Stimulated activated naive B cell treated with anti-CD40 and anti-IgM and Interleukin-4, amounts not matched to agents 10 μg/mL and 1 μg/mL and 100 μg/mL, for 72 hours (primary cell): ENCODE results near the gene UNC5A.
"Not testable (repeated sequence)": the region's sequence is repeated elsewhere in the genome, so short reads cannot be mapped to it uniquely, and the experiment has no call there.

Source experiments
- ATAC-seq, 2 donors: fragments of 150-1000 bp; cut with Tn5 transposase; replicated peaks; 2 replicates each; pipeline ENCODE4 v1.10.0; 2021; ENCODE audit warnings: moderate library complexity in 1 of 2
- DNase-seq: peaks from one replicate; pipeline ENCODE4 v3.0.0; 2021
- H3K27ac Mint-ChIP-seq: one replicate; pipeline ENCODE4 v1.8.0; 2022; ENCODE audit warnings: mild to moderate bottlenecking, mixed read lengths
- H3K27me3 Mint-ChIP-seq, 2 donors: one replicate each; pipeline ENCODE4 v1.8.0; 2022; ENCODE audit warnings: mixed read lengths in 2 of 2
- H3K36me3 Mint-ChIP-seq, 2 donors: one replicate each; pipeline ENCODE4 v1.8.0; 2022; ENCODE audit warnings: mixed read lengths in 2 of 2, mild to moderate bottlenecking in 1 of 2
- H3K4me1 Mint-ChIP-seq, 2 donors: one replicate each; pipeline ENCODE4 v1.8.0; 2022; ENCODE audit warnings: mixed read lengths in 2 of 2, mild to moderate bottlenecking in 1 of 2
- H3K4me3 Mint-ChIP-seq, 2 donors: one replicate each; pipeline ENCODE4 v1.8.0; 2022; ENCODE audit warnings: mild to moderate bottlenecking in 2 of 2, mixed read lengths in 2 of 2, moderate library complexity in 1 of 2
- H3K9me3 Mint-ChIP-seq, 2 donors: one replicate each; pipeline ENCODE4 v1.8.0; 2022; ENCODE audit warnings: mixed read lengths in 2 of 2, mild to moderate bottlenecking in 1 of 2

Gene UNC5A

GRCh38 chr5:176870110-176870591 lies 59.8 kb downstream of the UNC5A start:
- ATAC-seq = no peak
- Mint-ChIP-seq H3K36me3 (peaks cover 3 to 6% of the 10 kb centered on the region in 2 donors), H3K27ac (no peak overlapping the region), H3K4me1 (peaks cover 0 to 8% of the 10 kb centered on the region in 2 donors), H3K4me3 (no peak overlapping the region), H3K27me3 (peaks cover 26 to 44% of the 10 kb centered on the region in 2 donors), H3K9me3 (peaks cover 6 to 8% of the 10 kb centered on the region in 2 donors)
- no peak for DNase-seq

GRCh38 chr5:176870644-176871043 lies 60.3 kb downstream of the UNC5A start:
- H3K9me3 Mint-ChIP-seq, H3K4me1 Mint-ChIP-seq, ATAC-seq, DNase-seq, H3K27ac Mint-ChIP-seq, H3K4me3 Mint-ChIP-seq, H3K36me3 Mint-ChIP-seq: not testable (repeated sequence)
- H3K27me3 Mint-ChIP-seq = peaks cover 27 to 44% of the 10 kb centered on the region in 2 donors

- H3K4me1 Mint-ChIP-seq = peaks cover 0 to 15% of the 10 kb centered on the region in 2 donors
- not testable (repeated sequence) for H3K4me3 Mint-ChIP-seq, H3K9me3 Mint-ChIP-seq, DNase-seq, H3K27ac Mint-ChIP-seq, H3K36me3 Mint-ChIP-seq, ATAC-seq
- H3K27me3 Mint-ChIP-seq = peaks cover 28 to 41% of the 10 kb centered on the region in 2 donors
Measured at GRCh38 chr5:176872586-176872985, 62.2 kb downstream of the UNC5A start.

- not testable (repeated sequence) for DNase-seq, H3K9me3 Mint-ChIP-seq, H3K4me3 Mint-ChIP-seq, ATAC-seq, H3K36me3 Mint-ChIP-seq
- H3K27ac Mint-ChIP-seq = peak overlapping the region; percentile 78
- H3K27me3 Mint-ChIP-seq = peaks cover 27 to 41% of the 10 kb centered on the region in 2 donors
- H3K4me1 Mint-ChIP-seq = peaks cover 0 to 15% of the 10 kb centered on the region in 2 donors
Measured at GRCh38 chr5:176873011-176873410, 62.7 kb downstream of the UNC5A start.

GRCh38 chr5:176873541-176874172 lies 63.3 kb downstream of the UNC5A start:
- DNase-seq (no peak), ATAC-seq (no peak)
- Mint-ChIP-seq H3K4me1 (peaks cover 0 to 15% of the 10 kb centered on the region in 2 donors), H3K36me3 (peaks cover 3 to 6% of the 10 kb centered on the region in 2 donors), H3K9me3 (peaks cover 6 to 8% of the 10 kb centered on the region in 2 donors), H3K27me3 (peaks cover 32 to 45% of the 10 kb centered on the region in 2 donors), H3K4me3 (peak overlapping the region in 1 of 2 donors; percentile 7), H3K27ac (peak overlapping the region; percentile 78)

- peaks cover 0 to 15% of the 10 kb centered on the region in 2 donors for H3K4me1 Mint-ChIP-seq
- H3K9me3 Mint-ChIP-seq = peaks cover 6 to 8% of the 10 kb centered on the region in 2 donors
- DNase-seq (no peak), ATAC-seq (no peak)
- H3K36me3 Mint-ChIP-seq = peaks cover 3 to 6% of the 10 kb centered on the region in 2 donors
- peak overlapping the region; percentile 77 for H3K27ac Mint-ChIP-seq
- peaks cover 37 to 50% of the 10 kb centered on the region in 2 donors for H3K27me3 Mint-ChIP-seq
- peak overlapping the region in 1 of 2 donors; percentile 7 for H3K4me3 Mint-ChIP-seq
Measured at GRCh38 chr5:176874198-176874780, 63.9 kb downstream of the UNC5A start.

GRCh38 chr5:176875014-176875550 lies 64.7 kb downstream of the UNC5A start:
- peak overlapping the region in 1 of 2 donors; percentile 8 for H3K4me3 Mint-ChIP-seq
- H3K27me3 Mint-ChIP-seq = peaks cover 37 to 50% of the 10 kb centered on the region in 2 donors
- peaks cover 3 to 6% of the 10 kb centered on the region in 2 donors for H3K36me3 Mint-ChIP-seq
- no peak overlapping the region for H3K27ac Mint-ChIP-seq
- peaks cover 6 to 8% of the 10 kb centered on the region in 2 donors for H3K9me3 Mint-ChIP-seq
- no peak for ATAC-seq
- no peak for DNase-seq
- peaks cover 0 to 15% of the 10 kb centered on the region in 2 donors for H3K4me1 Mint-ChIP-seq

- Mint-ChIP-seq H3K9me3 (peaks cover 6% of the 10 kb centered on the region in 2 donors), H3K4me3 (no peak overlapping the region), H3K4me1 (peaks cover 0 to 9% of the 10 kb centered on the region in 2 donors), H3K36me3 (peaks cover 3 to 6% of the 10 kb centered on the region in 2 donors), H3K27ac (no peak overlapping the region), H3K27me3 (peaks cover 37 to 50% of the 10 kb centered on the region in 2 donors)
- no peak for DNase-seq
- ATAC-seq = no peak
Measured at GRCh38 chr5:176875783-176876505, 65.6 kb downstream of the UNC5A start.

- Mint-ChIP-seq H3K9me3 (peaks cover 6% of the 10 kb centered on the region in 2 donors), H3K4me3 (no peak overlapping the region), H3K36me3 (peaks cover 3 to 6% of the 10 kb centered on the region in 2 donors), H3K4me1 (peaks cover 0 to 9% of the 10 kb centered on the region in 2 donors), H3K27me3 (peaks cover 37 to 50% of the 10 kb centered on the region in 2 donors), H3K27ac (no peak overlapping the region)
- DNase-seq = no peak
- no peak for ATAC-seq
Measured at GRCh38 chr5:176876506-176877431, 66.4 kb downstream of the UNC5A start.

GRCh38 chr5:176877793-176878331 lies 67.5 kb downstream of the UNC5A start:
- Mint-ChIP-seq H3K4me1 (peaks cover 0 to 9% of the 10 kb centered on the region in 2 donors), H3K27ac (no peak overlapping the region), H3K27me3 (peaks cover 38 to 51% of the 10 kb centered on the region in 2 donors), H3K4me3 (no peak overlapping the region), H3K36me3 (peaks cover 3 to 5% of the 10 kb centered on the region in 2 donors), H3K9me3 (peaks cover 5 to 6% of the 10 kb centered on the region in 2 donors)
- no peak for DNase-seq
- ATAC-seq = no peak

GRCh38 chr5:176878463-176878862 lies 68.1 kb downstream of the UNC5A start:
- peaks cover 40 to 55% of the 10 kb centered on the region in 2 donors for H3K27me3 Mint-ChIP-seq

GRCh38 chr5:176878906-176879662 lies 68.7 kb downstream of the UNC5A start:
- Mint-ChIP-seq H3K27ac (no peak overlapping the region), H3K9me3 (no peaks in the 10 kb centered on the region), H3K27me3 (peaks cover 40 to 50% of the 10 kb centered on the region in 2 donors), H3K36me3 (no peaks in the 10 kb centered on the region), H3K4me3 (no peak overlapping the region), H3K4me1 (peaks cover 0 to 6% of the 10 kb centered on the region in 2 donors)
- DNase-seq = no peak
- ATAC-seq = no peak

More at GRCh38 chr5:176878463-176878862, 68.1 kb downstream of the UNC5A start:
- Mint-ChIP-seq H3K4me3 (no peak overlapping the region), H3K27ac (no peak overlapping the region), H3K36me3 (peaks cover 0 to 3% of the 10 kb centered on the region in 2 donors), H3K9me3 (peaks cover 0 to 2% of the 10 kb centered on the region in 2 donors), H3K4me1 (peaks cover 0 to 6% of the 10 kb centered on the region in 2 donors)
- DNase-seq (no peak), ATAC-seq (no peak)
